Measurements from ENCODE around the gene ANGEL2. TPM values are rescaled to one million over a fixed set of nuclear protein-coding genes. Genes with fewer than 3 reads are reported as not detected.

Gene ANGEL2
- total RNA-seq, 2 donors from 2014 or later: 16.9 to 21.6 TPM

GRCh38 chr1:212962509-212962908, 53.2 kb downstream of the ANGEL2 start:
- no peaks in the 10 kb centered on the region for H3K36me3 ChIP-seq
- TF ChIP-seq CTCF (IDR thresholded peaks at IDR 0.05): no peak
- DNase-seq (ENCODE audit: low spot score): no peak
- H3K27me3 ChIP-seq: no peaks in the 10 kb centered on the region
- H3K4me1 ChIP-seq: no peaks in the 10 kb centered on the region
- no peaks in the 10 kb centered on the region for H3K9me3 ChIP-seq
- no peak overlapping the region for H3K27ac ChIP-seq
- no peak overlapping the region for H3K4me3 ChIP-seq

GRCh38 chr1:212960932-212961331, 54.7 kb downstream of the ANGEL2 start:
- TF ChIP-seq CTCF (IDR thresholded peaks at IDR 0.05): no peak
- H3K9me3 ChIP-seq: no peaks in the 10 kb centered on the region
- H3K36me3 ChIP-seq: no peaks in the 10 kb centered on the region
- H3K4me1 ChIP-seq: no peaks in the 10 kb centered on the region
- H3K27ac ChIP-seq: no peak overlapping the region
- no peaks in the 10 kb centered on the region for H3K27me3 ChIP-seq
- H3K4me3 ChIP-seq: no peak overlapping the region
- DNase-seq (ENCODE audit: low spot score): no peak

GRCh38 chr1:212959266-212960220, 56.1 kb downstream of the ANGEL2 start:
- no peaks in the 10 kb centered on the region for H3K9me3 ChIP-seq
- H3K27ac ChIP-seq: no peak overlapping the region
- no peak for TF ChIP-seq CTCF (IDR thresholded peaks at IDR 0.05)
- H3K4me1 ChIP-seq: no peaks in the 10 kb centered on the region
- no peak for DNase-seq (ENCODE audit: low spot score)
- no peak overlapping the region for H3K4me3 ChIP-seq
- no peaks in the 10 kb centered on the region for H3K36me3 ChIP-seq
- H3K27me3 ChIP-seq: no peaks in the 10 kb centered on the region

GRCh38 chr1:212958175-212958574, 57.5 kb downstream of the ANGEL2 start:
- no peak for TF ChIP-seq CTCF (IDR thresholded peaks at IDR 0.05)
- H3K9me3 ChIP-seq: no peaks in the 10 kb centered on the region
- no peaks in the 10 kb centered on the region for H3K27me3 ChIP-seq
- H3K4me3 ChIP-seq: no peak overlapping the region
- no peak overlapping the region for H3K27ac ChIP-seq
- H3K4me1 ChIP-seq: no peaks in the 10 kb centered on the region
- no peak for DNase-seq (ENCODE audit: low spot score)
- H3K36me3 ChIP-seq: no peaks in the 10 kb centered on the region

- Histone ChIP-seq H3K9me3 (no peaks in the 10 kb centered on the region), H3K36me3 (no peaks in the 10 kb centered on the region), H3K4me1 (no peaks in the 10 kb centered on the region), H3K27ac (no peak overlapping the region), H3K27me3 (no peaks in the 10 kb centered on the region), H3K4me3 (no peak overlapping the region)
- TF ChIP-seq CTCF (IDR thresholded peaks at IDR 0.05): no peak
- DNase-seq (ENCODE audit: low spot score): no peak
Observed at GRCh38 chr1:212957546-212957945, 58.1 kb downstream of the ANGEL2 start.
